Omental fat pad (tissue), 4 donors: ENCODE data around the gene AMPD2. TPM values are rescaled to one million over a fixed set of nuclear protein-coding genes. Genes with fewer than 3 reads are reported as not detected.

ENCODE experiments used
- ATAC-seq: fragments of 150-250 bp; one replicate; pipeline ENCODE4 v1.9.1; 2016; ENCODE audit warnings: mild to moderate bottlenecking, moderate library complexity; ENCODE audit not compliant: low FRiP score
- DNase-seq: peaks from one replicate; pipeline ENCODE4 v3.0.0-alpha.2; 2019; ENCODE audit warnings: low spot score
- total RNA-seq, 4 donors: library from RNA; depleted of rRNA; stranded (reverse); fragments of >200 nt; gene quantifications; one replicate each; pipeline ENCODE4 v1.1.0, GENCODE V29; 2016
- TF ChIP-seq, protein P1 (sequence below), 3 donors: fragments of 450-650 bp; IDR thresholded peaks; one replicate each; pipeline ENCODE4 v1.5.1; 2016 to 2017; ENCODE audit warnings: antibody characterized with exemption in 3 of 3, mild to moderate bottlenecking in 3 of 3, moderate library complexity in 2 of 3

The AMPD2 gene
- total RNA-seq, 4 donors from 2014 or later: 33.8 to 88.1 (median 68.6) TPM

DNA sequence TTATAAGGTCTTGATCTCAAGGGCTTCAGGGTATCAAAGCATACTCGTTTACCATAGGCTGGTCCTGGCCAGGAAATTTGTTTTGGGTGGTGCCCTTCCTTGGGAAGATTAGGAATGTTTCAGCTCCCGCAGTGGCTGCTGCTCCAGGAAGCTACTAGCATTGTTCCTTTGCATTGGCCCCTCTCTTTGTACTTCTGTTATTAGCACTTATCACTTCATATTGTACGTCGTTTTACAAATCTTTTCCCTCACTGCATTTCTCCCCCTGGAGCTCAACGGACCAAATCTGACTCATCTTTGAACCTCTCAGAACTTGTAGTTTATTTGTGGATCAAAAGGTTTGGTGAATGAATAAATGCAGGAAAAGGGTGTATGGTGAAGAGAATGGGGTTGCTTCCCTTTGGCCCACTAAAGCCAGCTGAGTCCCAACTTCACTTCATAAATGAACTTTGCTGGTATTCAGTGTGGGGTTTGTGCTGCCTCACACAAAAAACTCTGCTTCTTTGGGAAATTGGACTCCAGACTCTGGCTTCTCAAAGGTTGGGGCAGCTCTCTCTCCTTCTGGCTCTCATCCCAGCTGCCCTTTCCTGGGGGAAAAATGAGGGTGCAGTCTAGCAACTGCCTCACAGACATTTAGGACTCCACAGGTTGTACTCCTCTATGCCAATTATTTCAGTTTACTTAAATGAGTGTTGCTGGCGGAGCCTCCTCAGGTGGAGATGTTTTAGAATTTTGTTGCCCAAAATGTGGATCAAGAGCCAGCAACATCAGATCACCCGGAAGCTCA is 6.1 kb upstream of the AMPD2 start:
- no peak for DNase-seq
- no peak for ATAC-seq
- TF ChIP-seq, protein P1, sequence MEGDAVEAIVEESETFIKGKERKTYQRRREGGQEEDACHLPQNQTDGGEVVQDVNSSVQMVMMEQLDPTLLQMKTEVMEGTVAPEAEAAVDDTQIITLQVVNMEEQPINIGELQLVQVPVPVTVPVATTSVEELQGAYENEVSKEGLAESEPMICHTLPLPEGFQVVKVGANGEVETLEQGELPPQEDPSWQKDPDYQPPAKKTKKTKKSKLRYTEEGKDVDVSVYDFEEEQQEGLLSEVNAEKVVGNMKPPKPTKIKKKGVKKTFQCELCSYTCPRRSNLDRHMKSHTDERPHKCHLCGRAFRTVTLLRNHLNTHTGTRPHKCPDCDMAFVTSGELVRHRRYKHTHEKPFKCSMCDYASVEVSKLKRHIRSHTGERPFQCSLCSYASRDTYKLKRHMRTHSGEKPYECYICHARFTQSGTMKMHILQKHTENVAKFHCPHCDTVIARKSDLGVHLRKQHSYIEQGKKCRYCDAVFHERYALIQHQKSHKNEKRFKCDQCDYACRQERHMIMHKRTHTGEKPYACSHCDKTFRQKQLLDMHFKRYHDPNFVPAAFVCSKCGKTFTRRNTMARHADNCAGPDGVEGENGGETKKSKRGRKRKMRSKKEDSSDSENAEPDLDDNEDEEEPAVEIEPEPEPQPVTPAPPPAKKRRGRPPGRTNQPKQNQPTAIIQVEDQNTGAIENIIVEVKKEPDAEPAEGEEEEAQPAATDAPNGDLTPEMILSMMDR (IDR thresholded peaks at IDR 0.05): no peak

GRCh38 chr1:109615879-109616278 is 3.8 kb upstream of the AMPD2 start:
- DNase-seq: no peak
- ATAC-seq: no peak

GRCh38 chr1:109616391-109616790 is 3.2 kb upstream of the AMPD2 start:
- TF ChIP-seq, protein P1 (IDR thresholded peaks at IDR 0.05): no peak
- ATAC-seq: no peak
- DNase-seq: no peak

More at GRCh38 chr1:109615879-109616278, 3.8 kb upstream of the AMPD2 start:
- TF ChIP-seq, protein P1 (IDR thresholded peaks at IDR 0.05): no peak

- TF ChIP-seq, protein P1 (IDR thresholded peaks at IDR 0.05): no peak
- DNase-seq (no peak), ATAC-seq (peak; percentile 41)
Measured at GRCh38 chr1:109617291-109617801, 2.3 kb upstream of the AMPD2 start.

GRCh38 chr1:109618661-109619575 is 719 bp upstream of the AMPD2 start:
- ATAC-seq (no peak), DNase-seq (no peak)
- TF ChIP-seq, protein P1 (IDR thresholded peaks at IDR 0.05): no peak

DNA sequence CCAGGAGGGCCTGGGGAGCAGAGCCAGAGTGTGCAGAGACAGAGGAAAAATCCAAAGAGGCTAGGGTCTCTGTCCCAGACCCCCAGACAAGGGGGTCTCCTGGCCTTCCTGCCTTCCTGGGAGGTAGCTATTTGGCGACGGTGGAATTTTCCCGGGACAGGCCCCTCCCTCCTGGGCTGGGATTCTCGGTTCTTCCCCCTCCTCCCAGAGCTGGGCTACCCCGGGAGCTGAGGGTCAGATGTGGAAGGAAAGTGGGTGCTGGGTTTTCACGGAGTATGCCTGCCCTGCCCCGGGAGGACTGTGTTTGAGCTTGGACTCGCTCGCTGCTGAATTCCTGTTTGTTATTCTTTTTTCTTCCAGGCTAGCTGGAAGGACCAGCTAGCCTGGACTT is 759 bp downstream of the AMPD2 start:
- DNase-seq: no peak
- TF ChIP-seq, protein P1 (IDR thresholded peaks at IDR 0.05): no peak
- peak; percentile 25 for ATAC-seq
